ENCODE measurements around the gene NCS1. TPM values are rescaled to one million over a fixed set of nuclear protein-coding genes. Genes with fewer than 3 reads are reported as not detected.

The NCS1 gene
- total and polyA plus RNA-seq, 9 of the 15 experiments (the other 6 are each of a cell fraction or from before 2014, with no cell fraction given): 0.28 to 27.0 (median 9.6) TPM

DNA sequence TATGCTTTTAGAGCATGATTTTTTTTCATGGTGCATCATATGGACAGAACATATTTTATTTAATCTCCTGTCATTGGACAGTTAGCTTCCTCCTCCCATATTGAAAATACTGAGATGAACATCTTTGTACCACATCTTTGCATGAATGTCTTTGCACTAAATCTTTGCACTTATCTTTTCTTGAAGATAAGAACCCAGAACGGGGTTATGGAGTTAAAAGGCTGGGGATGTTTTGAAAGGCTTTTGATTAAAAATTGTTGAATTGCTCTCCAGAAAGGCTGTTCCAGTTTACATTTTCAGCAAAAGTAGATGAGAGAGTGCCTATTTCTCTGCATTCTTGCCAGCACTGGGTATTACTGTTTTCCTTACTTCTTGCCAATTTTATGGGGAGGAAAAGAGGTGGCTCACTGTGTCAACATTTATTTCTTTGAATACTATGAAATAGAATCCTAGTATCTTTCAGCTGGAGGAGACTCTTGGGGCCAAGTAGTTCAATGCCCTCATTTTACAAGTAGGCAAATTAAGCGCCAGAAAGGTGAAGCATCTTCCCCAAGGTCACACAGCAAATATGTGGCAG lies 7.2 kb downstream of the NCS1 start:
- H3K4me2 ChIP-seq (ENCODE audit: insufficient read depth, low read length): no peak overlapping the region
- in situ Hi-C loops (cut with MboI) (no loop called here), intact Hi-C loops (cut with micrococcal nuclease) (no loop called here)
- no peaks in the 10 kb centered on the region for H3K9me1 ChIP-seq (ENCODE audit: control insufficient read depth, insufficient read depth, low read length)
- FAIRE-seq: peak; percentile 19
- no peaks in the 10 kb centered on the region for H3K36me3 ChIP-seq (ENCODE audit: control insufficient read depth, insufficient read depth, low read length)
- H4K20me1 ChIP-seq (replicated peaks; ENCODE audit: control insufficient read depth, insufficient read depth, low read length): peaks cover 30% of the 10 kb centered on the region
- no peak for DNase-seq (ENCODE audit: extremely low read depth in 1 of 4, low spot score in 3 of 4)
- WGBS (ENCODE audit: insufficient coverage, low coverage, missing lambda C conversion rate): 50% methylated on average over 2 of the region's 2 CpGs
- H3K79me2 ChIP-seq (ENCODE audit: control insufficient read depth, insufficient read depth, low read length): peaks cover 8% of the 10 kb centered on the region; the same call in 1 of the 3 replicates
- no peaks in the 10 kb centered on the region for H3K9me3 ChIP-seq (replicated peaks; ENCODE audit: control insufficient read depth, insufficient read depth, low read depth, low read length)
- CTCF ChIA-PET (ENCODE audit: low intra/inter-chr PET ratio): no interaction called here
- TF ChIP-seq RNF2 (IDR thresholded peaks at IDR 0.05) (no peak), RBM25 (IDR thresholded peaks at IDR 0.05; ENCODE audit: low read depth, low read length, severe bottlenecking) (peak; percentile 95)
- H2AFZ ChIP-seq (ENCODE audit: low read depth, low read length): no peak overlapping the region
- H3K4me3 ChIP-seq: no peak overlapping the region
- peaks cover 0 to 24% of the 10 kb centered on the region in 2 experiments; a peak in 2 of 5 replicates for H3K4me1 ChIP-seq (replicated peaks in 1 of 2; ENCODE audit: control insufficient read depth in 2 of 2, insufficient read depth in 2 of 2, low read length in 2 of 2)
- no peak for ATAC-seq
- BruUV-seq (replicated peaks): no TSS peak
- H3K27me3 ChIP-seq (ENCODE audit: control insufficient read depth in 2 of 2, insufficient read depth in 2 of 2, low read length in 2 of 2): no peaks in the 10 kb centered on the region
- no peak overlapping the region for H3K9ac ChIP-seq (ENCODE audit: insufficient read depth in 1 of 2, low read depth in 2 of 2, low read length in 2 of 2)
- POLR2A ChIA-PET: interaction anchor here (0.6 kb wide), 1 partner anchor 14 kb away, joined by 4 read pairs; no protein-coding TSS in a partner anchor
- no peak overlapping the region for H3K27ac ChIP-seq (ENCODE audit: extremely low read depth, low read depth, low read length)

DNA sequence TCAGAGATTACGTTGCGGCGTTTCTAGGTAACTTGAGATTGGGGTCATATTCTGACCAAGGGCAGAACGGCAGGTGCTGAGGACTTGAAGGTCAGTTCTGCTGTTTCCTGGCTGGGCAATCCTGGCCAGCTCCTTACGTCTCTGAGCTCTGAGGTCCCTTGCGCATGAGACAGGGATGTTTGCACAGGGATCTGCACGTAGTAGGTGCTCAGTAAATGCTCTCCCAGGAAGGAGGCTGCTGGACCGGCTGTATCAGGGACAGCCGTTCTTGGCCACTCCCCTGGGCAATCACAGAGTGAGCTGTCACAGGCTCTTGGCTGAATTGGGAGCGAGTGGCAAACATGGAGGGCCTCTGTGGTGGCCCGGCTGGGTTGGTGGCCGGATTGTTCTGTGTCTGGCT lies 8.3 kb downstream of the NCS1 start:
- FAIRE-seq (no peak), DNase-seq (ENCODE audit: extremely low read depth in 1 of 4, low spot score in 3 of 4) (no peak), ATAC-seq (no peak)
- no TSS peak for BruUV-seq (replicated peaks)
- peaks cover 29% of the 10 kb centered on the region for H4K20me1 ChIP-seq (replicated peaks; ENCODE audit: control insufficient read depth, insufficient read depth, low read length)
- no peak overlapping the region for H3K4me2 ChIP-seq (ENCODE audit: insufficient read depth, low read length)
- TF ChIP-seq ZKSCAN1 (IDR thresholded peaks at IDR 0.05; ENCODE audit: low read depth, low read length) (peak; percentile 64), HDAC6 (IDR thresholded peaks at IDR 0.05; ENCODE audit: low read depth, low read length) (no peak)
- H3K27ac ChIP-seq (ENCODE audit: extremely low read depth, low read depth, low read length): no peak overlapping the region
- H3K36me3 ChIP-seq (ENCODE audit: control insufficient read depth, insufficient read depth, low read length): no peaks in the 10 kb centered on the region
- ChIA-PET POLR2A (no interaction called here), CTCF (ENCODE audit: low intra/inter-chr PET ratio) (no interaction called here)
- H3K9ac ChIP-seq (ENCODE audit: insufficient read depth in 1 of 2, low read depth in 2 of 2, low read length in 2 of 2): peak overlapping the region in 1 of 2 experiments; percentile 11; a peak in 2 of 4 replicates
- intact Hi-C loops (cut with micrococcal nuclease) (no loop called here), in situ Hi-C loops (cut with MboI) (no loop called here)
- 85% methylated on average over 12 of the region's 12 CpGs for WGBS (ENCODE audit: insufficient coverage, low coverage, missing lambda C conversion rate)
- H3K27me3 ChIP-seq (ENCODE audit: control insufficient read depth in 2 of 2, insufficient read depth in 2 of 2, low read length in 2 of 2): no peaks in the 10 kb centered on the region
- no peaks in the 10 kb centered on the region for H3K9me1 ChIP-seq (ENCODE audit: control insufficient read depth, insufficient read depth, low read length)
- no peak overlapping the region for H2AFZ ChIP-seq (ENCODE audit: low read depth, low read length)
- H3K4me1 ChIP-seq (replicated peaks in 1 of 2; ENCODE audit: control insufficient read depth in 2 of 2, insufficient read depth in 2 of 2, low read length in 2 of 2): peaks cover 0 to 31% of the 10 kb centered on the region in 2 experiments; a peak in 3 of 5 replicates
- H3K79me2 ChIP-seq (ENCODE audit: control insufficient read depth, insufficient read depth, low read length): peaks cover 14% of the 10 kb centered on the region; the same call in 1 of the 3 replicates
- no peak overlapping the region for H3K4me3 ChIP-seq
- H3K9me3 ChIP-seq (replicated peaks; ENCODE audit: control insufficient read depth, insufficient read depth, low read depth, low read length): no peaks in the 10 kb centered on the region

Measured in K562 (cell line).